ENCODE measurements around the gene SLC25A33. TPM values are rescaled to one million over a fixed set of nuclear protein-coding genes. Genes with fewer than 3 reads are reported as not detected.
A peak's percentile ranks its signal among the peaks of the same experiment; 100 is the strongest.

Gene SLC25A33
- total RNA-seq, 1 donor from 2014 or later = 20.8 TPM

GRCh38 chr1:9628541-9629444 is 89.5 kb downstream of the SLC25A33 start:
- H2AFZ ChIP-seq (replicated peaks) = no peak overlapping the region

GRCh38 chr1:9629445-9630201 is 90.4 kb downstream of the SLC25A33 start:
- Mint-ChIP-seq H3K27me3 (ENCODE audit: insufficient read depth, low read depth) (peaks cover 3% of the 10 kb centered on the region), H3K9me3 (no peaks in the 10 kb centered on the region), H3K4me1 (peaks cover 8% of the 10 kb centered on the region), H3K36me3 (no peaks in the 10 kb centered on the region), H3K4me3 (no peak overlapping the region), H3K27ac (no peak overlapping the region)
- no peaks in the 10 kb centered on the region for H3K79me2 ChIP-seq (ENCODE audit: low read depth)
- no peaks in the 10 kb centered on the region for H3K4me1 ChIP-seq
- H3K4me3 ChIP-seq = no peak overlapping the region
- H3K27me3 ChIP-seq = peaks cover 22% of the 10 kb centered on the region
- H3K27ac ChIP-seq = no peak overlapping the region
- H2AFZ ChIP-seq (replicated peaks) = no peak overlapping the region
- H4K20me1 ChIP-seq (ENCODE audit: low read depth) = no peaks in the 10 kb centered on the region
- H3K4me2 ChIP-seq = no peak overlapping the region
- no peaks in the 10 kb centered on the region for H3K36me3 ChIP-seq
- no peaks in the 10 kb centered on the region for H3K9me3 ChIP-seq (ENCODE audit: low read depth)
- TF ChIP-seq EZH2phosphoT487 (IDR thresholded peaks at IDR 0.05) (no peak), CTCF (IDR thresholded peaks at IDR 0.05) (no peak), EZH2 (IDR thresholded peaks at IDR 0.05) (no peak)
- no peak for DNase-seq (ENCODE audit: low spot score)
- H3F3A ChIP-seq (ENCODE audit: low read depth) = no peaks in the 10 kb centered on the region
- no peak overlapping the region for H3K9ac ChIP-seq

More at GRCh38 chr1:9628541-9629444, 89.5 kb downstream of the SLC25A33 start:
- no peak for DNase-seq (ENCODE audit: low spot score)
- no peaks in the 10 kb centered on the region for H3K9me3 Mint-ChIP-seq
- H3K36me3 Mint-ChIP-seq = no peaks in the 10 kb centered on the region
- Histone ChIP-seq H3K4me3 (no peak overlapping the region), H3K4me1 (no peaks in the 10 kb centered on the region), H3K27me3 (peaks cover 22% of the 10 kb centered on the region), H3K27ac (no peak overlapping the region), H3K9ac (no peak overlapping the region), H4K20me1 (ENCODE audit: low read depth) (no peaks in the 10 kb centered on the region), H3K79me2 (ENCODE audit: low read depth) (no peaks in the 10 kb centered on the region), H3K36me3 (no peaks in the 10 kb centered on the region), H3K9me3 (ENCODE audit: low read depth) (no peaks in the 10 kb centered on the region), H3F3A (ENCODE audit: low read depth) (no peaks in the 10 kb centered on the region), H3K4me2 (no peak overlapping the region)
- no peak for TF ChIP-seq EZH2phosphoT487 (IDR thresholded peaks at IDR 0.05)
- H3K4me1 Mint-ChIP-seq = peaks cover 8% of the 10 kb centered on the region
- H3K27me3 Mint-ChIP-seq (ENCODE audit: insufficient read depth, low read depth) = peaks cover 3% of the 10 kb centered on the region
- no peak overlapping the region for H3K4me3 Mint-ChIP-seq
- H3K27ac Mint-ChIP-seq = peak overlapping the region; percentile 33

- Histone ChIP-seq H4K20me1 (ENCODE audit: low read depth) (no peaks in the 10 kb centered on the region), H3F3A (ENCODE audit: low read depth) (no peaks in the 10 kb centered on the region), H3K27me3 (peaks cover 22% of the 10 kb centered on the region), H3K79me2 (ENCODE audit: low read depth) (no peaks in the 10 kb centered on the region), H3K4me3 (no peak overlapping the region), H3K4me1 (no peaks in the 10 kb centered on the region), H2AFZ (replicated peaks) (no peak overlapping the region), H3K27ac (no peak overlapping the region), H3K9me3 (ENCODE audit: low read depth) (no peaks in the 10 kb centered on the region), H3K36me3 (no peaks in the 10 kb centered on the region), H3K9ac (no peak overlapping the region), H3K4me2 (no peak overlapping the region)
- no peak overlapping the region for H3K27ac Mint-ChIP-seq
- peaks cover 8% of the 10 kb centered on the region for H3K4me1 Mint-ChIP-seq
- no peak for TF ChIP-seq EZH2phosphoT487 (IDR thresholded peaks at IDR 0.05)
- no peak for DNase-seq (ENCODE audit: low spot score)
- H3K9me3 Mint-ChIP-seq = no peaks in the 10 kb centered on the region
- no peaks in the 10 kb centered on the region for H3K36me3 Mint-ChIP-seq
- H3K27me3 Mint-ChIP-seq (ENCODE audit: insufficient read depth, low read depth) = no peaks in the 10 kb centered on the region
- no peak overlapping the region for H3K4me3 Mint-ChIP-seq
These were observed 91.3 kb downstream of the SLC25A33 start for GRCh38 chr1:9630331-9631111.

GRCh38 chr1:9631613-9632012 is 92.3 kb downstream of the SLC25A33 start:
- Histone ChIP-seq H2AFZ (replicated peaks) (no peak overlapping the region), H4K20me1 (ENCODE audit: low read depth) (no peaks in the 10 kb centered on the region), H3K9me3 (ENCODE audit: low read depth) (no peaks in the 10 kb centered on the region), H3K4me2 (no peak overlapping the region), H3K4me1 (no peaks in the 10 kb centered on the region), H3K27me3 (peaks cover 15% of the 10 kb centered on the region), H3K4me3 (no peak overlapping the region), H3K9ac (no peak overlapping the region), H3K36me3 (no peaks in the 10 kb centered on the region), H3K27ac (no peak overlapping the region), H3F3A (ENCODE audit: low read depth) (no peaks in the 10 kb centered on the region), H3K79me2 (ENCODE audit: low read depth) (no peaks in the 10 kb centered on the region)
- Mint-ChIP-seq H3K4me3 (no peak overlapping the region), H3K4me1 (peaks cover 8% of the 10 kb centered on the region), H3K27ac (no peak overlapping the region), H3K36me3 (no peaks in the 10 kb centered on the region), H3K27me3 (ENCODE audit: insufficient read depth, low read depth) (no peaks in the 10 kb centered on the region), H3K9me3 (no peaks in the 10 kb centered on the region)
- DNase-seq (ENCODE audit: low spot score) = no peak
- TF ChIP-seq EZH2phosphoT487 (IDR thresholded peaks at IDR 0.05) = no peak
- TF ChIP-seq EZH2 (IDR thresholded peaks at IDR 0.05) = no peak
- TF ChIP-seq CTCF (IDR thresholded peaks at IDR 0.05) = no peak

All from neural progenitor cell (in vitro differentiated cells).